Chondrocyte (in vitro differentiated cells): Measurements from ENCODE around the gene SLCO3A1. TPM values are rescaled to one million over a fixed set of nuclear protein-coding genes. Genes with fewer than 3 reads are reported as not detected.

Source experiments
- DNase-seq: peaks from one replicate; pipeline ENCODE4 v3.0.0; 2021; ENCODE audit warnings: mixed read lengths, low spot score
- H3K27ac Mint-ChIP-seq: one replicate; pipeline ENCODE4 v1.8.0; 2021; ENCODE audit warnings: mild to moderate bottlenecking, moderate library complexity, mixed read lengths; ENCODE audit not compliant: unreplicated experiment
- H3K27me3 Mint-ChIP-seq: 2 replicates; pipeline ENCODE4 v1.8.0; 2021; ENCODE audit warnings: low read depth, mixed read lengths
- H3K36me3 Mint-ChIP-seq: 2 replicates; pipeline ENCODE4 v1.8.0; 2021; ENCODE audit warnings: low read depth, mixed read lengths
- H3K4me1 Mint-ChIP-seq: 2 replicates; pipeline ENCODE4 v1.8.0; 2021; ENCODE audit warnings: low read depth, mild to moderate bottlenecking, mixed read lengths
- H3K4me3 Mint-ChIP-seq: one replicate; pipeline ENCODE4 v1.8.0; 2021; ENCODE audit warnings: mild to moderate bottlenecking, moderate library complexity, mixed read lengths; ENCODE audit not compliant: unreplicated experiment
- H3K9me3 Mint-ChIP-seq: 2 replicates; pipeline ENCODE4 v1.8.0; 2021; ENCODE audit warnings: low read depth, mixed read lengths
- total RNA-seq: library from RNA; stranded (reverse); gene quantifications from 3 replicates; pipeline ENCODE4 v1.2.1, GENCODE V29; 2021
- TF ChIP-seq, protein P1 (sequence below): fragments of 200-600 bp; sonication (generic); IDR thresholded peaks from 2 replicates; pipeline ENCODE4 v1.5.0; 2021; ENCODE audit warnings: antibody characterized with exemption, mild to moderate bottlenecking, moderate library complexity

SLCO3A1 gene
- total RNA-seq, 1 donor from 2014 or later: 3.7 TPM

DNA sequence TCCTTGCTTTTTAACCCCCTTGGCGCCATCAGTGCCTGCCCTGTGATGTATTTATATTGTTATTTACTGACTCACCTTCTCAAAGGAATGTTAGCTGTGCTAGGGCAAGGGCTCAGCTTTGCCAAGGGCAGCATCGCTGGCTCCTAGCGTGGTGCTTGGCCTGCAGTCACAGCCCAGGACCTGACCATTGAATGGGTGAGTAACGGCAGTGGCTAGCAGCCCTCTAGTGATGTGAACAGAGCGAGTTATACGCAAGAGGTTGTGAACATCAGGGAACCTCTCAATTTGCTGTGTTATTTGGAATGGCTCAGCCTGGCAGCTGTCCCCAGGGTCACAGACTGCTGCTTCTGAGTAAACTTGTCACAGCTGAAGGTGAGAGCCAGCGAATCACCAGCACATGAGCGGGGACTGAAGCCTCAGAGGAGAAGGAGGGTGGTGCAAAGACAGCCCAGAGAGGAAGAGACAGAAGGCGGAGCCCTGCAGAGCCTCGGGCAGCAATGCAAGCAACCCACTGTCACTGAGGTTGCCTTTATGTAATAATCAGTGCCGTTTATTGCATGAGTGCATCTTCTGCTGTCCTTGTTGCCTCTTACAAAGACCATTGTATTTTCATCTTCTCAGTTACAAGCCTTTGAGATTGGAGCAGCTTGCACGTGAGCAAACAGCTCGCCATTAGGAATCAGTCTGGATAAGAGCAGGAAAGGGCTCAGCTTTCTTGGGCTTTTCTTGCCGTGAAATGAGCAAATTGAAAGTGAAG lies 158.3 kb downstream of the SLCO3A1 start:
- Mint-ChIP-seq H3K4me1 (no peaks in the 10 kb centered on the region), H3K4me3 (no peak overlapping the region), H3K27ac (no peak overlapping the region), H3K36me3 (no peaks in the 10 kb centered on the region), H3K27me3 (peaks cover 12% of the 10 kb centered on the region), H3K9me3 (no peaks in the 10 kb centered on the region)
- TF ChIP-seq, protein P1, sequence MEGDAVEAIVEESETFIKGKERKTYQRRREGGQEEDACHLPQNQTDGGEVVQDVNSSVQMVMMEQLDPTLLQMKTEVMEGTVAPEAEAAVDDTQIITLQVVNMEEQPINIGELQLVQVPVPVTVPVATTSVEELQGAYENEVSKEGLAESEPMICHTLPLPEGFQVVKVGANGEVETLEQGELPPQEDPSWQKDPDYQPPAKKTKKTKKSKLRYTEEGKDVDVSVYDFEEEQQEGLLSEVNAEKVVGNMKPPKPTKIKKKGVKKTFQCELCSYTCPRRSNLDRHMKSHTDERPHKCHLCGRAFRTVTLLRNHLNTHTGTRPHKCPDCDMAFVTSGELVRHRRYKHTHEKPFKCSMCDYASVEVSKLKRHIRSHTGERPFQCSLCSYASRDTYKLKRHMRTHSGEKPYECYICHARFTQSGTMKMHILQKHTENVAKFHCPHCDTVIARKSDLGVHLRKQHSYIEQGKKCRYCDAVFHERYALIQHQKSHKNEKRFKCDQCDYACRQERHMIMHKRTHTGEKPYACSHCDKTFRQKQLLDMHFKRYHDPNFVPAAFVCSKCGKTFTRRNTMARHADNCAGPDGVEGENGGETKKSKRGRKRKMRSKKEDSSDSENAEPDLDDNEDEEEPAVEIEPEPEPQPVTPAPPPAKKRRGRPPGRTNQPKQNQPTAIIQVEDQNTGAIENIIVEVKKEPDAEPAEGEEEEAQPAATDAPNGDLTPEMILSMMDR: no peak
- DNase-seq: no peak

- Mint-ChIP-seq H3K9me3 (no peaks in the 10 kb centered on the region), H3K27ac (no peak overlapping the region)
- no peak for DNase-seq
Observed at GRCh38 chr15:92012368-92012629, 158.8 kb downstream of the SLCO3A1 start.

DNA sequence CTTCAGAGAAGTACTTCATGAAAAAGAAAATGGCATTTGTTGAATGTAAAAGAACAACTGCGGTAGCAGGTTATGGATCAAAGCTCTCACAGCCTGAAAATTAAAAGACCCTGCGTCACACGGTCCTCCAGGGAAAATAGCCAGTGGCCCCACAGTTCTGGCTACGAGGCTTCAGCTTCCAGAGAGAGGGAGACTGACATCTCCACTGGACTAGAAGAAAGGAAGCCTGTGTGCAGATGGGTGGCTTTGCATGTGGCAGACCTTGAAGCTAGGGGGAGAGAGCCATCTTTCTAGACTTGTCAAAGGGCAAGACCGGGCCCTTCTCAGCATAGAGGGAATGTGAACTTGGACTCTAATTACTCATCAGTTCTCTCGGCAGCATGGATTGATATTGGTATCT lies 159.4 kb downstream of the SLCO3A1 start:
- TF ChIP-seq, protein P1: no peak
- H3K27me3 Mint-ChIP-seq: peaks cover 10% of the 10 kb centered on the region
- no peak overlapping the region for H3K4me3 Mint-ChIP-seq
- H3K27ac Mint-ChIP-seq: no peak overlapping the region
- no peak for DNase-seq
- no peaks in the 10 kb centered on the region for H3K36me3 Mint-ChIP-seq
- H3K9me3 Mint-ChIP-seq: no peaks in the 10 kb centered on the region
- H3K4me1 Mint-ChIP-seq: no peaks in the 10 kb centered on the region

More at GRCh38 chr15:92012368-92012629, 158.8 kb downstream of the SLCO3A1 start:
- Mint-ChIP-seq H3K4me3 (no peak overlapping the region), H3K4me1 (no peaks in the 10 kb centered on the region), H3K27me3 (peaks cover 10% of the 10 kb centered on the region), H3K36me3 (no peaks in the 10 kb centered on the region)
- TF ChIP-seq, protein P1: no peak

- TF ChIP-seq, protein P1: no peak
- no peaks in the 10 kb centered on the region for H3K9me3 Mint-ChIP-seq
- peaks cover 8% of the 10 kb centered on the region for H3K27me3 Mint-ChIP-seq
- H3K4me1 Mint-ChIP-seq: no peaks in the 10 kb centered on the region
- H3K36me3 Mint-ChIP-seq: no peaks in the 10 kb centered on the region
- H3K27ac Mint-ChIP-seq: no peak overlapping the region
- no peak overlapping the region for H3K4me3 Mint-ChIP-seq
- DNase-seq: no peak
Observed at GRCh38 chr15:92014281-92015030, 160.9 kb downstream of the SLCO3A1 start.

DNA sequence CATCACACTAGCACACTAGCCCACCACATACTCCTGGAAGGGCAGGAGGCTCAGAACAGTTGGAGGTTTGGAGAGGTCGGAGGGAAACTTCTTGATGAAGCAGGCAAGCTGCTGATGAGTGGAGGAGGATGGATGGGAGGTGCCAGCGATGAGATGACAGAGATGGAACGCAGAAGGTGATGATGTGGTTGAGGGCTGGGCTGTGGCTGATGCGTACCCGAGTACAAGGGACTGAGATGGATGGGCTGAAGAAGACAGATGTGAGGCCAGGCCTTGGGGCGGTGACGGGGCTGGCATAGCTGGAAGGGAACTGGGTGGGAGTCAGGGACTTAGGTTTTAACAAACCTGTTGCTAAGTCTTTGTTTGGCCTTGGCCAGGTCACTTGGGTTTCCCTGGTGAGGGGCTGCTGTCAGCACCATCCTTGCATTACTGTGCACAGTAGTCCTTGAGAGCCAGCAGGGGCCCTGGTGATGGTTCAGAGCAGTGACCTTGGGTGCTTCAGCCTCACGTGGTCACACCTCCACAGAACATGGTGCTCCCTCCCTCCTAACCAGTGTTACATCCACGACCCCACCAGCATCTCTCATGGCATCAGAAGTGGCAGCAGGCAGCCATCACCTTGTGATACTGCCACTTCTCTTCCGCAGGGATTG lies 164.5 kb downstream of the SLCO3A1 start:
- DNase-seq: no peak
- TF ChIP-seq, protein P1: no peak
- Mint-ChIP-seq H3K27ac (no peak overlapping the region), H3K36me3 (no peaks in the 10 kb centered on the region), H3K9me3 (no peaks in the 10 kb centered on the region), H3K4me1 (no peaks in the 10 kb centered on the region), H3K27me3 (peaks cover 8% of the 10 kb centered on the region), H3K4me3 (no peak overlapping the region)
